Erythroblast (primary cell): Measurements from ENCODE around the gene ARCN1.

ENCODE experiments used
- GATA1 ChIP-seq: IDR thresholded peaks from 2 replicates; pipeline ENCODE4 v1.6.1; 2011; ENCODE audit warnings: low read depth, mild to moderate bottlenecking, control low read depth, low read length, moderate library complexity
- POLR2A ChIP-seq: IDR thresholded peaks from 2 replicates; pipeline ENCODE4 v1.6.1; 2011; ENCODE audit warnings: mild to moderate bottlenecking, low read length

GRCh38 chr11:118524757-118525470, 47.3 kb upstream of the ARCN1 start:
- TF ChIP-seq POLR2A, result no peak
- no peak for TF ChIP-seq GATA1
